HFFc6 (cell line): Measurements from ENCODE around the gene OSGEPL1. TPM values are rescaled to one million over a fixed set of nuclear protein-coding genes. Genes with fewer than 3 reads are reported as not detected.

Experiments
- DNase-seq: peaks from one replicate; pipeline ENCODE4 v3.0.0-alpha.2; 2018
- H3K27ac Mint-ChIP-seq: 2 replicates; pipeline ENCODE4 v1.8.0; 2020; ENCODE audit warnings: mild to moderate bottlenecking, mixed read lengths
- H3K27me3 Mint-ChIP-seq: 2 replicates; pipeline ENCODE4 v1.8.0; 2021; ENCODE audit warnings: mild to moderate bottlenecking, moderate library complexity, mixed read lengths; ENCODE audit not compliant: insufficient read depth
- H3K36me3 Mint-ChIP-seq: 2 replicates; pipeline ENCODE4 v1.8.0; 2021; ENCODE audit warnings: low read depth, mixed read lengths
- H3K4me1 Mint-ChIP-seq: 2 replicates; pipeline ENCODE4 v1.8.0; 2020; ENCODE audit warnings: low read depth, mixed read lengths
- H3K4me3 Mint-ChIP-seq: 2 replicates; pipeline ENCODE4 v1.8.0; 2020; ENCODE audit warnings: mild to moderate bottlenecking, moderate library complexity, mixed read lengths
- H3K9me3 Mint-ChIP-seq: 2 replicates; pipeline ENCODE4 v1.8.0; 2020; ENCODE audit warnings: mild to moderate bottlenecking, mixed read lengths
- total RNA-seq, 6 experiments: library from RNA; stranded (reverse); fragmentation: NEBNext Ultra II Directional; extraction: Animal tissue kit (Norgen Biotek cat#: 25700); gene quantifications; 2 replicates in 1 of 6; 3 replicates in 5 of 6; pipeline ENCODE4 v1.2.3, GENCODE V29; 2021
- TF ChIP-seq, protein P1 (sequence below): fragments of 200-600 bp; sonication (generic); IDR thresholded peaks from 2 replicates; pipeline ENCODE4 v1.5.0; 2021; ENCODE audit warnings: antibody characterized with exemption, mild to moderate bottlenecking

OSGEPL1 gene
- total RNA-seq, 6 experiments from 2014 or later = 5.0 to 7.2 (median 7.0) TPM

DNA sequence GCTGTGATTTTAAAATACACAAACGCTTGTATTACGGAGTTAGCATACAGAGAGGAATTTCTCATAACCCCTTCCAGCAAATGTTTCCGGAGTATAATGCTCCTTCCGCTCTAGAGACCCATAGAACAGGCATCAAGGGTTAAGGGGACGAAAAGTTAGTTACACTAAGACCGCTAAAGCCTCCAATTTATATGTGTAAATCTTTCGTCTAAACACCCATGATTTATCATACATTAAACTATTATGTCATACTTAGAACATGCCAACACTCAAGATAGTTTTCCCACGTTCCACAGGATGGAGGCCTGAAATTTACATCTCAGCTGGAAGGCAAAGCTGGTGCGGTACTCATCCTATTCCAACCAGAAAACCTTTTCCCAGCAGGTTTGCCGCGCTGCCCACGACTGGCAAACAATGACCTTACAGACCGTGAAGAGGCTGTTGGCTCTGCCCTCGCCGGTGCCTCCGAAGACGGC lies 20.9 kb upstream of the OSGEPL1 start:
- Mint-ChIP-seq H3K4me1 (peaks cover 44% of the 10 kb centered on the region), H3K9me3 (no peaks in the 10 kb centered on the region), H3K27ac (peak overlapping the region; percentile 91), H3K4me3 (peak overlapping the region; percentile 93), H3K27me3 (no peaks in the 10 kb centered on the region), H3K36me3 (peaks cover 50% of the 10 kb centered on the region)
- TF ChIP-seq, protein P1, sequence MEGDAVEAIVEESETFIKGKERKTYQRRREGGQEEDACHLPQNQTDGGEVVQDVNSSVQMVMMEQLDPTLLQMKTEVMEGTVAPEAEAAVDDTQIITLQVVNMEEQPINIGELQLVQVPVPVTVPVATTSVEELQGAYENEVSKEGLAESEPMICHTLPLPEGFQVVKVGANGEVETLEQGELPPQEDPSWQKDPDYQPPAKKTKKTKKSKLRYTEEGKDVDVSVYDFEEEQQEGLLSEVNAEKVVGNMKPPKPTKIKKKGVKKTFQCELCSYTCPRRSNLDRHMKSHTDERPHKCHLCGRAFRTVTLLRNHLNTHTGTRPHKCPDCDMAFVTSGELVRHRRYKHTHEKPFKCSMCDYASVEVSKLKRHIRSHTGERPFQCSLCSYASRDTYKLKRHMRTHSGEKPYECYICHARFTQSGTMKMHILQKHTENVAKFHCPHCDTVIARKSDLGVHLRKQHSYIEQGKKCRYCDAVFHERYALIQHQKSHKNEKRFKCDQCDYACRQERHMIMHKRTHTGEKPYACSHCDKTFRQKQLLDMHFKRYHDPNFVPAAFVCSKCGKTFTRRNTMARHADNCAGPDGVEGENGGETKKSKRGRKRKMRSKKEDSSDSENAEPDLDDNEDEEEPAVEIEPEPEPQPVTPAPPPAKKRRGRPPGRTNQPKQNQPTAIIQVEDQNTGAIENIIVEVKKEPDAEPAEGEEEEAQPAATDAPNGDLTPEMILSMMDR = no peak
- peak; percentile 17 for DNase-seq

DNA sequence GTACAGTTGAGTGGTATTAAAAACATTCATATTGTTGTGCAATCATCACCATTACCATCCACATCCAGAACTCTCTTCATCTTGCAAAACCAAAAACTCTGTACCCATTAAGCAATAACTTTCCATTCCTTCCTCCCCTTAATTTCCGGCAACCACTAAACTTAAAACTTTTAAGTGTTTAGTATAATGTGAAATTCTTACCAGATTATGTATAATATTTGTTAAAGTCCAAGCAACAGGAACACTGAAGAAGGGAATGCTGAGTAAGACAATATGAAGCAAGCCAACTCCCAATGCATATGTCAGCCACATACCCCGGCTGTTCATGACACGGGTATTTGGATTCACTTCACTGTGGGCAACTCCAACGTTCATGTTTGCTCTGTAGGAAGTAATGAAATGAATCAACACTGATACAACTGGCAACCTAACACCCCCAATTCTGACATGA lies 19.7 kb upstream of the OSGEPL1 start:
- no peaks in the 10 kb centered on the region for H3K9me3 Mint-ChIP-seq
- peaks cover 38% of the 10 kb centered on the region for H3K4me1 Mint-ChIP-seq
- H3K27ac Mint-ChIP-seq = peak overlapping the region; percentile 91
- no peak for DNase-seq
- TF ChIP-seq, protein P1 = no peak
- H3K27me3 Mint-ChIP-seq = no peaks in the 10 kb centered on the region
- H3K4me3 Mint-ChIP-seq = peak overlapping the region; percentile 93
- H3K36me3 Mint-ChIP-seq = peaks cover 48% of the 10 kb centered on the region

DNA sequence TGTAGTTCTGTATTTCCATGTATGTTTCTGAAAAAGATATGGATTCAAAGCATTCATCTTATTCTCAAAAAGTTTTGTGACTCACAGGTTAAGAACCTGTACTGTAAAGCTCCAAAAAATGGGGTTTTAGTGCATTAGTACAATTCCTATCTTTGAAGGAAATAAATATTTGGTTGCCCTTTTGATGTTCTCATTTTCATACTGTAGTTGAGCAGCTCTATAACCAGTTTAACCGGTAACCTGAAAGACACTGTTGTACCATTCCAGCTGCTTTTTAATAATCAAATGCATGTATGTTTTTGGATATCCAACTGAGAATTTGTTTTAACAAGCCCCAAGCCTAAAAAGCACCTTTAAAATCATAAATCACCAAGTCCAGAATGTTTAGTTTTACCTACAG lies 9.6 kb upstream of the OSGEPL1 start:
- DNase-seq = no peak
- no peaks in the 10 kb centered on the region for H3K27me3 Mint-ChIP-seq
- no peak overlapping the region for H3K27ac Mint-ChIP-seq
- H3K4me3 Mint-ChIP-seq = no peak overlapping the region
- no peaks in the 10 kb centered on the region for H3K9me3 Mint-ChIP-seq
- H3K36me3 Mint-ChIP-seq = peaks cover 25% of the 10 kb centered on the region
- no peaks in the 10 kb centered on the region for H3K4me1 Mint-ChIP-seq
- TF ChIP-seq, protein P1 = no peak

DNA sequence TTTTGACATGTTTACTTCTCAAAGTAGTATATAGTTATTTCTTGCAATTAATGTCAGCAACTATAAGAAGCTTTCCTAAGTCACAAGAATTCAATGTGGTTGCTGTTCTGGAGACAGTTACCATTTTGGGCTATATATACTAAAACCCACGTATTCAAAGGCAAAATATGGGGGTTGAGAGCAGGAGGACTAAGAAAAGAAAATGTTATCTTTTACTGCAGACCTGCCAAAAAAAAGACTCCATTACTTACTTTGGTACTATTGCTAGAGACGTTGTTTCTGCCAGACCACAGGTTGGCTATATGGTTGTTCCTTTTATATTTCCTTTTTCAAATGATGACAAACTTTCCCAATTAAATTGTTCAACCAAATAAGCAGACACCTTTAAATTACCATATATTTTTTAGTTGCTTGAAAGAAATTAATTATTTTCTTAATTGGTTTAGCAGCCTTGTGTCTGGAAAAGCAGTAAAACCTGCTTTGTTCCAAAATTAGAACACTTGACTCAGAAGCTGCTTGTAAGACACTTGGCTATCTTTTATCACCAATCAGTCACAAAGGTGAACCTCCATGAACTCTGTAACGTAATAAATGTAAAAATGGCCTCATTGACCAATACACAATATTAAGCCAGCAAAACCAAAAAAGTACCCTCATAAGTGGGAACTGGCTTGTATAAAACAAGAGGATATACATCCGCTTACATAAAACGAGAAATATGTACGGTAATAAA lies 8.2 kb upstream of the OSGEPL1 start:
- Mint-ChIP-seq H3K27ac (no peak overlapping the region), H3K27me3 (no peaks in the 10 kb centered on the region), H3K36me3 (peaks cover 27% of the 10 kb centered on the region), H3K9me3 (no peaks in the 10 kb centered on the region), H3K4me3 (no peak overlapping the region), H3K4me1 (no peaks in the 10 kb centered on the region)
- TF ChIP-seq, protein P1 = no peak
- DNase-seq = no peak

DNA sequence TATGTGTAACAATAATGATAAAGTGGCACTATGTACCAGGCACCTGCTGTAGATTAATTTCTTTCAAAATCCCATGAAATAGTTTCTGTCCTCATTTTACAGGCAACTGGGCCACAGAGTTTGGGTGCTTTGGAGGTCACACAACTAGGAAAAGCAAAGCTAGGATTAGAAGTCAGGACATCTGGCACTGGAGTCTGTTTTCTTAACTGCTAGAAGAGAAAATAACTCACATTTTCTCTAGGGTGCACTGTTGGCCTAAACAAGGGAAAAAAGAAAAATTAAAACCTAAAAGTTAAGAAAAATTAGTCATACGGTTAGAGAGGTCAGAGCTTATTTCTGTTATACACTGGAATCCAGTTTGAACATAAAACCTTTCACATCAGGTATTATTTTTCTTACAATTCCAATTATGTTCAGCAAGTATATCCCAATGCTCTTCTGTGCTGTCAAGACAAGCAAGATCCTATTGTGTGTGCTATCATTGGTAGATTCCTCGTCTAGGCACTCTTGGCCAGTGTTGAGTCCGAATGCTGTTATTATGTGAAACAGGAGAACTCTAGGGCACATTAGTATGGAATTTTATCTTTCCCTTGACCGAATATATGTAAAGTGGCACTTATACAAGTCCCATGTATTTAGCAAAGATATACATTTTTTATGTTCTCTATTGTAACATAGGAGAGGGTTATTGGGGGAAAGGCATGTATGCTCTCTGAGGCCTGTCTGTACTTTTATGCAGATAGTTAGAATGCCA lies 1.5 kb upstream of the OSGEPL1 start:
- no peaks in the 10 kb centered on the region for H3K9me3 Mint-ChIP-seq

More for the DNA sequence above, 1.5 kb upstream of the OSGEPL1 start:
- H3K4me3 Mint-ChIP-seq = peak overlapping the region; percentile 92
- peak overlapping the region; percentile 91; the same call in 1 of the 2 replicates for H3K27ac Mint-ChIP-seq
- peaks cover 20% of the 10 kb centered on the region for H3K4me1 Mint-ChIP-seq
- H3K27me3 Mint-ChIP-seq = no peaks in the 10 kb centered on the region; the same call in 1 of the 2 replicates
- DNase-seq = peak; percentile 13
- TF ChIP-seq, protein P1 = peak; percentile 33
- peaks cover 14% of the 10 kb centered on the region for H3K36me3 Mint-ChIP-seq
